T-cell (primary cell): ENCODE measurements around the gene PROKR2. TPM values are rescaled to one million over a fixed set of nuclear protein-coding genes. Genes with fewer than 3 reads are reported as not detected.
A peak's percentile ranks its signal among the peaks of the same experiment; 100 is the strongest.

Experiments used
- ATAC-seq, 4 experiments: fragments of 200-7000 bp in 3 of 4; fragments of 150-1000 bp in 1 of 4; cut with Tn5 transposase; replicated peaks in 1 of 4; 1 replicate in 3 of 4; 2 replicates in 1 of 4; pipeline ENCODE4 v1.10.0; 2021; ENCODE audit warnings: moderate library complexity in 3 of 4, mild to moderate bottlenecking in 2 of 4, moderate number of reproducible peaks in 1 of 4
- CTCF ChIA-PET, 2 donors: fragments of 300-600 bp; sonication (Branson Sonifier 250); formaldehyde crosslinking; loops; one replicate each; lab custom pipeline; 2022; ENCODE audit warnings: antibody characterized with exemption in 2 of 2; lab: Charles Lee
- POLR2A ChIA-PET, 2 donors: fragments of 300-600 bp; sonication (Branson Sonifier 250); formaldehyde crosslinking; loops; one replicate each; lab custom pipeline; 2022; ENCODE audit warnings: antibody characterized with exemption in 2 of 2; lab: Charles Lee
- DNase-seq, 35 experiments: peaks; one replicate each; pipeline versions ENCODE4 v3.0.0 to v3.0.0-alpha.2; 2013 to 2023
- H3K27ac ChIP-seq: one replicate; pipeline ENCODE4 v1.5.1; 2013; ENCODE audit warnings: low read length
- H3K27me3 ChIP-seq, 2 experiments: replicated peaks in 1 of 2; 1 replicate in 1 of 2; 2 replicates in 1 of 2; pipeline versions ENCODE4 v1.6.1 to v1.7.0; 2013; ENCODE audit warnings: low read length in 1 of 2, mixed read lengths in 1 of 2; ENCODE audit not compliant: control insufficient read depth in 2 of 2, insufficient read depth in 2 of 2; ENCODE audit errors: extremely low read depth in 1 of 2
- H3K36me3 ChIP-seq, 2 donors: 1 replicate in 1 of 2; 2 replicates in 1 of 2; pipeline versions ENCODE4 v1.6.1 to v1.7.0; 2013; ENCODE audit warnings: low read length in 1 of 2; ENCODE audit not compliant: control insufficient read depth in 2 of 2, insufficient read depth in 1 of 2; ENCODE audit errors: extremely low read depth in 1 of 2
- H3K4me1 ChIP-seq, 2 experiments: 1 replicate in 1 of 2; 2 replicates in 1 of 2; pipeline versions ENCODE4 v1.6.1 to v1.7.0; 2013; ENCODE audit warnings: low read length in 2 of 2, mixed read lengths in 1 of 2; ENCODE audit not compliant: insufficient read depth in 2 of 2, control insufficient read depth in 1 of 2; ENCODE audit errors: extremely low read depth in 1 of 2
- H3K4me3 ChIP-seq, 2 donors: 1 replicate in 1 of 2; 2 replicates in 1 of 2; pipeline versions ENCODE4 v1.5.1 to v1.7.0; 2013; ENCODE audit warnings: mild to moderate bottlenecking in 2 of 2, low read length in 1 of 2, moderate library complexity in 1 of 2; ENCODE audit not compliant: control insufficient read depth in 1 of 2; ENCODE audit errors: extremely low read depth in 1 of 2
- H3K9me3 ChIP-seq: 2 replicates; pipeline ENCODE4 v1.7.0; 2013
- H3K27ac Mint-ChIP-seq, 2 donors: one replicate each; pipeline ENCODE4 v1.8.0; 2020 to 2021; ENCODE audit warnings: mild to moderate bottlenecking in 2 of 2, mixed read lengths in 2 of 2
- H3K27me3 Mint-ChIP-seq, 2 donors: one replicate each; pipeline ENCODE4 v1.8.0; 2021 to 2022; ENCODE audit warnings: mixed read lengths in 2 of 2
- H3K36me3 Mint-ChIP-seq: one replicate; pipeline ENCODE4 v1.8.0; 2021; ENCODE audit warnings: mixed read lengths
- H3K4me1 Mint-ChIP-seq, 3 donors: one replicate each; pipeline ENCODE4 v1.8.0; 2020 to 2022; ENCODE audit warnings: mixed read lengths in 3 of 3, mild to moderate bottlenecking in 1 of 3
- H3K4me3 Mint-ChIP-seq, 3 donors: one replicate each; pipeline ENCODE4 v1.8.0; 2020 to 2022; ENCODE audit warnings: mild to moderate bottlenecking in 3 of 3, mixed read lengths in 3 of 3, moderate library complexity in 3 of 3
- H3K9me3 Mint-ChIP-seq, 3 donors: one replicate each; pipeline ENCODE4 v1.8.0; 2020 to 2022; ENCODE audit warnings: mixed read lengths in 3 of 3
- WGBS: methylation state at CpG from one replicate; pipeline ENCODE4 v1.1.5; 2013; ENCODE audit warnings: missing lambda C conversion rate; ENCODE audit not compliant: insufficient coverage; 5-methylcytosine and 5-hydroxymethylcytosine counted together
- total RNA-seq, 35 experiments: library from RNA in 6 of 35; stranded (reverse) in 6 of 35; fragments of 120-200 nt in 1 of 35; gene quantifications; one replicate each; pipeline versions ENCODE4 v1.2.1 to v1.2.4 and lab custom pipeline; 2013 to 2026

Gene PROKR2
- total RNA-seq, 5 donors from 2014 or later (not counting 1 experiment from before 2014, with no cell fraction given): 0.33 TPM; not detected in 4

DNA sequence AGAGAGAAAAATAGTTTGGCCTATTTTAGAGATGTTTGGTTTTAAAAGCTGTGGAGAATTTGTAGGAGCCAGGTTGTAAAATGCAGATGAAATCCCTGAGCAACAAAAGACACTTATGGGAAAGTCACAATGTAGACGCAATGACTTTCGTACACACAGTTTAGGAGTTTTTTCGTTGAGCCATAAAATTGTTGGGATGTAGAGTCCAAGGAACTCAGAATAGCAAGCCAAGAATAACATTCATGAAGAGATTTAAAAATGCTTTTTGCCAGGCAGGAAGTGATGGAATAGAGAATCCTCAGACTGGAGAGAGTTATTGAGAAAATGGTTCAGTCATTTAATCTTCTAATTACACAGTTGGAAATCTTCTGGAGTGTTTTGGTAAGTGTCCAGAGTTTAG lies 11.5 kb upstream of the PROKR2 start:
- no peak overlapping the region for H3K4me3 ChIP-seq
- H3K27ac Mint-ChIP-seq: no peak overlapping the region
- H3K4me1 Mint-ChIP-seq: no peaks in the 10 kb centered on the region
- H3K9me3 ChIP-seq: no peaks in the 10 kb centered on the region
- CTCF ChIA-PET: no interaction called here
- H3K36me3 ChIP-seq: no peaks in the 10 kb centered on the region
- WGBS: 88% methylated on average over 3 of the region's 3 CpGs
- H3K4me1 ChIP-seq: no peaks in the 10 kb centered on the region
- H3K27me3 ChIP-seq: peaks cover 2 to 7% of the 10 kb centered on the region in 2 experiments
- peaks cover 26 to 27% of the 10 kb centered on the region in 2 donors for H3K27me3 Mint-ChIP-seq
- H3K9me3 Mint-ChIP-seq: no peaks in the 10 kb centered on the region
- no peak for ATAC-seq
- no peak overlapping the region for H3K4me3 Mint-ChIP-seq
- no peak overlapping the region for H3K27ac ChIP-seq
- POLR2A ChIA-PET: no interaction called here
- no peak for DNase-seq
- no peaks in the 10 kb centered on the region for H3K36me3 Mint-ChIP-seq

DNA sequence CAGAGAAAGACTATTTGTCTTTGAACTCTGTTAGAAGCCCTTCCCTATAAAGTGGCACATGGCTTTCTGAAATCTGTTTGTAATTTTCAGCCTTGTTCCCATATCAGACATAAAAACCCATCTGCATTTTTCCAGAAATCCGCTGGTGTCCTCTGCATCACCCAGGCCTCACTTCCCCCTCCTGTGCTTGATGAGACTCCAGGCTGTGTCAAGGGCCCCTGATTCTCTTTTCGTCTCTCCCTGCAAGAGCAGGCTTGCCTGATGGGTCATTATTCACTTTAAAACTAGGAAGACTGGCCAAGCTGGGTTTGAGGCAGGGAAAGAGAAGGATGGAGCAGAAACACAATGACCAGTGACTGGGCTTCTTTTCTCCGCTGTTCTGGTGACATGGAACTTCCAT lies 10.6 kb upstream of the PROKR2 start:
- no peak for ATAC-seq
- Mint-ChIP-seq H3K27me3 (peaks cover 29 to 30% of the 10 kb centered on the region in 2 donors), H3K36me3 (no peaks in the 10 kb centered on the region), H3K9me3 (no peaks in the 10 kb centered on the region), H3K4me1 (no peaks in the 10 kb centered on the region), H3K27ac (no peak overlapping the region), H3K4me3 (no peak overlapping the region)
- Histone ChIP-seq H3K4me3 (no peak overlapping the region), H3K9me3 (no peaks in the 10 kb centered on the region), H3K4me1 (no peaks in the 10 kb centered on the region), H3K27ac (no peak overlapping the region), H3K27me3 (peaks cover 2 to 7% of the 10 kb centered on the region in 2 experiments), H3K36me3 (no peaks in the 10 kb centered on the region)
- WGBS: 22% methylated on average over 1 of the region's 3 CpGs
- POLR2A ChIA-PET: no interaction called here
- DNase-seq: no peak
- CTCF ChIA-PET: no interaction called here

DNA sequence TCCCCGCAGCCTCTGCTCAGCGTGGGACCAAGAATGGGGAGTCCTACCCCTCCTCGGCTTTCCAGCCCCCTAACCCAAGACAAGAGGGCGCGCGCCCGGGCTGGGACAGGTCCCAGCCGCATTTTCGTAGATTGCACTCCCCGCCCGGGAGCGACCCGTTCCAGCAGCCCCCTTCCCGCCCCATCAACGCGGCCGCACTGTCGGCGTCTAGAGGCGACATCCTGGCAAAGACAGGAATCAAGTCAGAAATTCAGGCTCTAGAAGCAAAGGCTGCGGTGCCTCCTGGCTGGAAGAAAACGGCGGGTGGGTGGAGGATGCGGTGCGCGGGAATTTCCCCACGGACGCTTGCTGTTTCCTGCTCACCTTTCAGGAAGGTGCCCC lies 957 bp downstream of the PROKR2 start:
- DNase-seq: no peak
- H3K4me3 ChIP-seq: peak overlapping the region in 1 of 2 donors; percentile 32
- H3K36me3 Mint-ChIP-seq: no peaks in the 10 kb centered on the region
- H3K9me3 ChIP-seq: no peaks in the 10 kb centered on the region
- WGBS: 9% methylated on average over 17 of the region's 28 CpGs
- no peaks in the 10 kb centered on the region for H3K36me3 ChIP-seq
- H3K27ac Mint-ChIP-seq: no peak overlapping the region
- ChIA-PET CTCF (no interaction called here), POLR2A (no interaction called here)
- peaks cover 0 to 4% (median 0%) of the 10 kb centered on the region in 3 donors for H3K4me1 Mint-ChIP-seq
- H3K27me3 Mint-ChIP-seq: peaks cover 40 to 54% of the 10 kb centered on the region in 2 donors
- no peak overlapping the region for H3K27ac ChIP-seq
- peaks cover 5 to 52% of the 10 kb centered on the region in 2 experiments for H3K27me3 ChIP-seq
- peaks cover 0 to 15% of the 10 kb centered on the region in 2 experiments for H3K4me1 ChIP-seq
- H3K9me3 Mint-ChIP-seq: peaks cover 0 to 5% (median 4%) of the 10 kb centered on the region in 3 donors
- no peak for ATAC-seq
- H3K4me3 Mint-ChIP-seq: no peak overlapping the region

DNA sequence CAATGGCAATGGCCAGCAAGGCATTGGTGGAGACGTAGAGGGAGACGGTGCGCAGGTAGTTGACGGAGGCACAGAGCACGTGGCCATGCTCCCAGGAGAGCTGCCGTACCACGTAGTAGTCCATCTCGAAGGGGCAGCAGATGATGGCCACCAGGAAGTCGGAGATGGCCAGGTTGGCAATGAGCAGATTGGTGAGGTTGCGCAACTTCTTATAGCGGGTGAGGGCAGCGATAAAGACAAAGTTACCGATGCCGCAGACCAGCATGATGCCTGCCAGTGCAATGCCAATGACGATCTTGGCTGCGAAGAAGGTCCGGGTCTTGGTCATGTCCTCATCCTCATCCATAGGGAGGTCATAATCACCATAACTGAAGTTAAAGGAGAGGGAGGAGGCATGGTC lies 2.8 kb downstream of the PROKR2 start:
- Histone ChIP-seq H3K36me3 (no peaks in the 10 kb centered on the region), H3K4me1 (peaks cover 0 to 15% of the 10 kb centered on the region in 2 experiments), H3K4me3 (no peak overlapping the region), H3K27ac (no peak overlapping the region), H3K27me3 (peaks cover 5 to 52% of the 10 kb centered on the region in 2 experiments), H3K9me3 (no peaks in the 10 kb centered on the region)
- no peak overlapping the region for H3K27ac Mint-ChIP-seq
- 95% methylated on average over 14 of the region's 17 CpGs for WGBS
- DNase-seq (no peak), ATAC-seq (no peak)
- no peaks in the 10 kb centered on the region for H3K36me3 Mint-ChIP-seq
- H3K4me3 Mint-ChIP-seq: no peak overlapping the region
- peaks cover 36 to 52% of the 10 kb centered on the region in 2 donors for H3K27me3 Mint-ChIP-seq
- CTCF ChIA-PET: no interaction called here
- H3K4me1 Mint-ChIP-seq: peaks cover 0 to 4% (median 0%) of the 10 kb centered on the region in 3 donors
- peaks cover 6 to 24% (median 18%) of the 10 kb centered on the region in 3 donors for H3K9me3 Mint-ChIP-seq
- POLR2A ChIA-PET: no interaction called here

DNA sequence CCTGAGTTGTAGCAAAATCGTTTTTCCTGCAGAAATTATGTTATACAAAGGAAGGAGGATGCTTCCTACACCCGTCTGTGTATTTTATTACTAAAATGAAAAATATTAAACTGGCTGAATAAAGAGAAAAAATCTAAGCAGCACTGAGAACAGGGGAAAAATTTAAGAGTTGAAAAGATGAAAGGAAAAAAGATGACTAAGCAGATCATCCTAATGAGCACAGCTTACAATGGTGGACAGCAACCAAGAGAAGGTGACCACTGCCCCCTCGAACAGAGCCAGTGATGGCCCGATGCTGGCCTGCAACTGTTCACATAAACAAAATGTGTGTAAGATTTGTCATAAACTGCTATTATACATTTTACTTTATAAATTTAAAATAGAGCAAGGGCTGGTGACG lies 4.2 kb downstream of the PROKR2 start:
- Mint-ChIP-seq H3K4me1 (peaks cover 0 to 4% (median 0%) of the 10 kb centered on the region in 3 donors), H3K27ac (no peak overlapping the region), H3K4me3 (no peak overlapping the region), H3K9me3 (peaks cover 14 to 38% (median 29%) of the 10 kb centered on the region in 3 donors), H3K27me3 (peaks cover 24 to 42% of the 10 kb centered on the region in 2 donors), H3K36me3 (no peaks in the 10 kb centered on the region)
- H3K36me3 ChIP-seq: no peaks in the 10 kb centered on the region
- H3K9me3 ChIP-seq: no peaks in the 10 kb centered on the region
- H3K4me3 ChIP-seq: no peak overlapping the region
- POLR2A ChIA-PET: no interaction called here
- CTCF ChIA-PET: no interaction called here
- H3K27me3 ChIP-seq: peaks cover 3 to 41% of the 10 kb centered on the region in 2 experiments
- H3K4me1 ChIP-seq: peaks cover 0 to 15% of the 10 kb centered on the region in 2 experiments
- no peak for ATAC-seq
- no peak for DNase-seq
- WGBS: no CpG with 5 or more reads among the region's 5 CpGs
- H3K27ac ChIP-seq: no peak overlapping the region

DNA sequence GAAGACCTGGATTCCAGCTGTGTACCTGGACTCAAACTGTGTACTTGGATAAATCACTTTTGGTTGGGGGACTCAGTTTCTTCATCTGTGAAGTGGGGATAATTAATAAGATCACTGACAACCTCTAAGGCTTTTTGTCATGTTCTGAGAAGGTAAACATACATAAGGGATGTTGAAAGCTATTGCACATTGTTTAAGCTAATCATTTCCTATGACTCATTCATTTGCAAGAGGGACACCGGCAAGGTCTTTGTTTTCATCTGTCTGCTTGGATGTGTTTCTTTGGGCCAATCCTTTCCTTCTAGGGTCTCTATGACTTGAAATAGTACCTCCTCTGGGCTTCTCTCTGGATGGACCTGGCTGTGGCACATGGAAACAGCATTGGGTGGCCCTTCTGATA lies 6.8 kb downstream of the PROKR2 start:
- CTCF ChIA-PET: no interaction called here
- no peaks in the 10 kb centered on the region for H3K9me3 ChIP-seq
- H3K27ac ChIP-seq: no peak overlapping the region
- ATAC-seq (no peak), DNase-seq (no peak)
- H3K4me1 ChIP-seq: no peaks in the 10 kb centered on the region
- Mint-ChIP-seq H3K4me1 (no peaks in the 10 kb centered on the region), H3K36me3 (no peaks in the 10 kb centered on the region), H3K27ac (no peak overlapping the region), H3K27me3 (peaks cover 20 to 23% of the 10 kb centered on the region in 2 donors), H3K4me3 (no peak overlapping the region), H3K9me3 (peaks cover 26 to 52% (median 44%) of the 10 kb centered on the region in 3 donors)
- no CpG with 5 or more reads among the region's 1 CpG for WGBS
- H3K4me3 ChIP-seq: no peak overlapping the region
- H3K27me3 ChIP-seq: peaks cover 3 to 18% of the 10 kb centered on the region in 2 experiments
- H3K36me3 ChIP-seq: no peaks in the 10 kb centered on the region
- POLR2A ChIA-PET: interaction anchor here in 1 of 2 donors (0.6 kb wide), 1 partner anchor 1826 kb away, joined by 3 read pairs; no protein-coding TSS in a partner anchor
